Retinal pigment epithelial cell (primary cell): Measurements from ENCODE around the gene MAPK11.

ENCODE experiments used
- DNase-seq: peaks from one replicate; pipeline ENCODE4 v3.0.0-alpha.2; 2010; ENCODE audit warnings: low read depth
- H3K4me3 ChIP-seq: 2 replicates; pipeline ENCODE4 v1.5.1; 2011; ENCODE audit warnings: mild to moderate bottlenecking, low read length, control low read depth, moderate library complexity
- CTCF ChIP-seq: conservative IDR thresholded peaks from 2 replicates; pipeline ENCODE4 v1.5.1; 2011; ENCODE audit warnings: low read depth, low read length, control low read depth, inconsistent platforms

The MAPK11 gene

GRCh38 chr22:50232481-50233151, 37.6 kb downstream of the MAPK11 start:
- no peak for DNase-seq
- H3K4me3 ChIP-seq: no peak overlapping the region
- TF ChIP-seq CTCF: no peak

DNA sequence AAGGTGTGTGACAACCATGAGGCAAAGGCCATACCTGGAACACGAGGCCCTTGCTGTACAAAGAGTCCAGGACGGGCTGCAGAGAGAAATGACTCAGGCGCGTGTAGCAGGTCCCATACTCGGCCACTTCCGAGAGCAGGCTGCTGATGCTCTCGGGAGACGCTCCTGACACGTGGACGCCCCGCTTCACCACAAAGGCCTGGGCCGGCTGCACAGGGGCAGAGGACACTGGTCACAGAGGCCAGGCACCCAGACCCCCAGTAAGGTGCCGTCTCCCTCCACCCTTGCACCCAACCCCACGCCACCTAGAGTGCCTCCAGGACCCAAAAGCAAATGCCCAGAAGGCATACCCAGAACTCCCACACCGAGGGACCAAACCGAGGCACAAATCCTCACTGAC, 40.8 kb downstream of the MAPK11 start:
- no peak for DNase-seq
- H3K4me3 ChIP-seq: no peak overlapping the region
- no peak for TF ChIP-seq CTCF

DNA sequence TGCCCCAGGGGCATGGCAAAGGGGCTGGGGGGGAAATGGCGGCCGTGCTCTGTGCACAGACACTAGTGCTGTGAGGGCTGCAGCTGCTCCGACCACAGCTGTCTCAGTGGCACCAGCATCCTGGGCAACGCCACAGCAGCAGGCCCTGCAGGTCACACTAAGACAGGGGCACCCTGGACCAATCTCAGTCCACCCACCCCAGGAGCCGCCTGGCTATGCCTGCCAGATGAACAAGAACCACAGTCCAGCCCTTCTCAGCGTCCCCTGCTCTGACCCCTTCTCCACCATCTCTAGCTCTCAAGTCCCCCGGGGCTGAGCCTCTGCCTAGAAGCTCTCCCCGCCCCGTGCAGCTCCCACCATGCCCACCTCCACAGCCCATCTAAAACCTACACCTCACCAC, 41.8 kb downstream of the MAPK11 start:
- TF ChIP-seq CTCF: no peak
- no peak for DNase-seq
- H3K4me3 ChIP-seq: no peak overlapping the region

DNA sequence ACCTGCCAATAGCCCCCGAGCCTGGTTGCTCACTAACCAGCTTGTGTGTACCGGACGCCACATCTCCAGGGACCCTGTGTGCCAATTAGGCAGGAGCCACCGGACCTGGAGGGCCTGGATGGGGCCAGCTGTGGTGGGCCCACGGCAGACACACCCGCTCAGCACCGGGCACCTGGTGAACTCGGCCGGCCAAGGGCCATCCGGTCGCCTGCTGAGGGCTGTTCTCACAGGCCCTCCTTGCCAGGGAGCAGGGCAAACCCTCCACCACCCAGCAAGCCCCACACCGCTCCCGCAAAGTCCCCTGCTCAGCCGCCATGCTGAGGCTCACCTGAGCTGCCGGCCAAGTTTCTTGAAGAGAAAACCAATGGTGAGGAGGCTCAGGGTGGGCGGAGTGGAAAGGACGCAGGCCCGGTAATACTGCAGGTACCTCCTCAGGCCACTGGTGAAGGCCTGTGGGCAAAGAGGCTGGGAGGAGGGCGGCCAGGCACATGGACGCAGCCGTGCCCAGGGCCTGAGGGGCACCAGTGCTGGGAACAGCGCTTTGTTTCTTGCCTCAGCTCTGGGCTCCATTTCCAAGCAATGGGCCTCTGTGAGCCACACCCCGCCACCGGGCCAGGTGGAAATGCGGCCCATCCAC, 42.5 kb downstream of the MAPK11 start:
- no peak for TF ChIP-seq CTCF

DNA sequence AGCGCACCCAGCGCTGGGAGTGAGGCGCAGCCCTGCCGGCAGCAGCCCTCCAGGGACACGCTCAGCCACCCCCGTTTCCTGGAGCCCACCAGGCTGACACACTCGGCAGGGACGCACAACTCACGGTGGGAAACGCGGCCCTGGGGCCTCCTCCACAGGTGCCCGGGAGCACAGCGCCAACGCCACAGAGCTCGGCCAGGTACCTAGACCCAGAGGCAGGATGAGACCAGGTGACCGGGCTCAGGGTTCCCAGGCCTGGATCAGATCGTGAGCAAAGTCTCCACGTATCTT, 43.4 kb downstream of the MAPK11 start:
- H3K4me3 ChIP-seq: no peak overlapping the region
- no peak for DNase-seq
- no peak for TF ChIP-seq CTCF

More for the DNA sequence above, 42.5 kb downstream of the MAPK11 start:
- no peak for DNase-seq
- H3K4me3 ChIP-seq: no peak overlapping the region

GRCh38 chr22:50226063-50226874, 43.9 kb downstream of the MAPK11 start:
- no peak for TF ChIP-seq CTCF
- DNase-seq: no peak
- H3K4me3 ChIP-seq: no peak overlapping the region
